Chondrocyte (in vitro differentiated cells): ENCODE results near the gene F11. TPM values are rescaled to one million over a fixed set of nuclear protein-coding genes. Genes with fewer than 3 reads are reported as not detected.

ENCODE experiments used
- DNase-seq: peaks from one replicate; pipeline ENCODE4 v3.0.0; 2021; ENCODE audit warnings: mixed read lengths, low spot score
- H3K27ac Mint-ChIP-seq: one replicate; pipeline ENCODE4 v1.8.0; 2021; ENCODE audit warnings: mild to moderate bottlenecking, moderate library complexity, mixed read lengths; ENCODE audit not compliant: unreplicated experiment
- H3K27me3 Mint-ChIP-seq: 2 replicates; pipeline ENCODE4 v1.8.0; 2021; ENCODE audit warnings: low read depth, mixed read lengths
- H3K36me3 Mint-ChIP-seq: 2 replicates; pipeline ENCODE4 v1.8.0; 2021; ENCODE audit warnings: low read depth, mixed read lengths
- H3K4me1 Mint-ChIP-seq: 2 replicates; pipeline ENCODE4 v1.8.0; 2021; ENCODE audit warnings: low read depth, mild to moderate bottlenecking, mixed read lengths
- H3K4me3 Mint-ChIP-seq: one replicate; pipeline ENCODE4 v1.8.0; 2021; ENCODE audit warnings: mild to moderate bottlenecking, moderate library complexity, mixed read lengths; ENCODE audit not compliant: unreplicated experiment
- H3K9me3 Mint-ChIP-seq: 2 replicates; pipeline ENCODE4 v1.8.0; 2021; ENCODE audit warnings: low read depth, mixed read lengths
- total RNA-seq: library from RNA; stranded (reverse); gene quantifications from 3 replicates; pipeline ENCODE4 v1.2.1, GENCODE V29; 2021
- TF ChIP-seq, protein P1 (sequence below): fragments of 200-600 bp; sonication (generic); IDR thresholded peaks from 2 replicates; pipeline ENCODE4 v1.5.0; 2021; ENCODE audit warnings: antibody characterized with exemption, mild to moderate bottlenecking, moderate library complexity

Gene F11
- total RNA-seq, 1 donor from 2014 or later = not detected

DNA sequence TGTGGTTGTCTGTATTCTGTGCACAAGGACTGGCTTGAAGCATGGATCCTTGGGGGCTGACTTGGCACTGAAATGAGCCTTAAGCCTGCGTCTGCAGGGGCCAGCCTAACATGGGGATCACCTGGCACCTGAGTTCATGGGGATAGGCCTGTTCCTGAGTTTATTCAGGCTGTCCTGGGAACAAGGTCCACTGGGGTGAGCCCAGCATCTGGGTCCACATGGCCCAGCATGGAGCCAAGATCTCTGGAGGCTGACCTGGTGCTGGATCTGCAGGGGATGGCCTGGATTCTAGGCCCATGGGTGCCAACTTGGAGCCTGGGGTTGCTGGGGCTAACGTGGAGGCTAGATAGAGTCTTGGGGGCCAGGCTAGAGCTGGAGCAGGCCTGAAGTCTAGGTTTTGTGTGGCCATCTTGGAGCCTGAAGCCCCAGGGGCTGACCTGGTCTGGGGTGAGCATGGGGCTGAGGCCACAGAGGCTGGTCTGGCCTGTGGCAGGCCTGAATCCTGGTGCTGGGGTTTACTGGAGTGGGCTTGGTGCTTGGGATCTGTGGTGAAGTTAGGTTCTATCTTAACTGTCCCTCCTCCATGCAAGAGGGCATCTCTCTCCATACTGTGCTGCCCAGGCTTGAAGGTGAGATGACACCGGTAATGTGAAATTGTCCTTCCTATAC lies 39.3 kb upstream of the F11 start:
- Mint-ChIP-seq H3K4me1 (peaks cover 17% of the 10 kb centered on the region), H3K9me3 (peaks cover 34% of the 10 kb centered on the region), H3K4me3 (no peak overlapping the region), H3K27ac (no peak overlapping the region), H3K27me3 (peaks cover 8% of the 10 kb centered on the region), H3K36me3 (peaks cover 15% of the 10 kb centered on the region)
- DNase-seq = no peak
- TF ChIP-seq, protein P1, sequence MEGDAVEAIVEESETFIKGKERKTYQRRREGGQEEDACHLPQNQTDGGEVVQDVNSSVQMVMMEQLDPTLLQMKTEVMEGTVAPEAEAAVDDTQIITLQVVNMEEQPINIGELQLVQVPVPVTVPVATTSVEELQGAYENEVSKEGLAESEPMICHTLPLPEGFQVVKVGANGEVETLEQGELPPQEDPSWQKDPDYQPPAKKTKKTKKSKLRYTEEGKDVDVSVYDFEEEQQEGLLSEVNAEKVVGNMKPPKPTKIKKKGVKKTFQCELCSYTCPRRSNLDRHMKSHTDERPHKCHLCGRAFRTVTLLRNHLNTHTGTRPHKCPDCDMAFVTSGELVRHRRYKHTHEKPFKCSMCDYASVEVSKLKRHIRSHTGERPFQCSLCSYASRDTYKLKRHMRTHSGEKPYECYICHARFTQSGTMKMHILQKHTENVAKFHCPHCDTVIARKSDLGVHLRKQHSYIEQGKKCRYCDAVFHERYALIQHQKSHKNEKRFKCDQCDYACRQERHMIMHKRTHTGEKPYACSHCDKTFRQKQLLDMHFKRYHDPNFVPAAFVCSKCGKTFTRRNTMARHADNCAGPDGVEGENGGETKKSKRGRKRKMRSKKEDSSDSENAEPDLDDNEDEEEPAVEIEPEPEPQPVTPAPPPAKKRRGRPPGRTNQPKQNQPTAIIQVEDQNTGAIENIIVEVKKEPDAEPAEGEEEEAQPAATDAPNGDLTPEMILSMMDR = no peak

GRCh38 chr4:186227221-186227620 lies 38.8 kb upstream of the F11 start, which contains the start of gene KLKB1:
TSS of gene KLKB1 (plus strand) at chr4:186227507. CDS start at chr4:186228196, 689 bp downstream.
- DNase-seq = no peak
- H3K27me3 Mint-ChIP-seq = peaks cover 5% of the 10 kb centered on the region
- no peak within 1 kb of the TSS for H3K4me3 Mint-ChIP-seq
- H3K4me1 Mint-ChIP-seq = peaks cover 17% of the 10 kb centered on the region
- no peak within 1 kb of the TSS for H3K27ac Mint-ChIP-seq
- peaks cover 30% of the 10 kb centered on the region for H3K9me3 Mint-ChIP-seq
- H3K36me3 Mint-ChIP-seq = peaks cover 15% of the 10 kb centered on the region
- TF ChIP-seq, protein P1 = no peak

DNA sequence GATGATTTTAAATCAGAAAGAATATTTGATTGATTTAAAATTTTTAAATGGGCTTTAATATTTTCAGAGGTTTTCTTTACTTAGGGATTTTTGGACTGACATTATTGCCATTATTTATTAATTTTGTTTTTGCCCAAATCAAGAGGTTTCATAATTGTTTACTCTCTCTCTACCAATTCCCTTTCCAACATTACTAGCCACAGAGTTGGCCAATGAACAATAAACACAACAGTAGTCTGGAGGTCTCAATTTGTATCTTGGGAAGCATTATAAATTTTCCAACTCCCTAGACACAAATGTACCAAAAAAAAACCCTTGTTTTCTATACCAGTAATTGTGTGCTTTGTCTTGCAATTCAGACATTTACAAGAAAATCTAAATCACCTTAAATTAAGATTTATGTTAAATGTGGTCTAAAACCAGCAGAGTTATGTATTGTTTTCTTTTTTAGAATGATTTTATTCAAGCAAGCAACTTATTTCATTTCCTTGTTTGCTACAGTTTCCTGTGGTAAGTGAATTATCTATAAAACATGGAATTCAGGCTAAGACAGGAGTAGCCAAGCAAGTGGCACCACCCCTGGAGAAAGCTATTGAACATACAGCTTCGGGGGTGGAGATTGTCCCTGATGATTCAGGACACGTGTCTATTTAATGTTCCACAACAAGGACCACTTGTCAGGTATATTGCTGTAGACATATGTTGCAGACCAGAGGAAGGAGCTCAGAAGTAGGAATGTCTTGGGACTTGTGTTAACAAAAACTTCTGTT lies 38.1 kb upstream of the F11 start:
- peaks cover 29% of the 10 kb centered on the region for H3K9me3 Mint-ChIP-seq
- no peak overlapping the region for H3K27ac Mint-ChIP-seq
- H3K4me1 Mint-ChIP-seq = peaks cover 17% of the 10 kb centered on the region
- H3K27me3 Mint-ChIP-seq = peaks cover 3% of the 10 kb centered on the region
- no peak for DNase-seq
- TF ChIP-seq, protein P1 = no peak
- peaks cover 11% of the 10 kb centered on the region for H3K36me3 Mint-ChIP-seq
- no peak overlapping the region for H3K4me3 Mint-ChIP-seq

- Mint-ChIP-seq H3K4me1 (peaks cover 17% of the 10 kb centered on the region), H3K9me3 (peaks cover 23% of the 10 kb centered on the region), H3K36me3 (peaks cover 6% of the 10 kb centered on the region), H3K27ac (no peak overlapping the region), H3K4me3 (no peak overlapping the region), H3K27me3 (no peaks in the 10 kb centered on the region)
- no peak for DNase-seq
- TF ChIP-seq, protein P1 = peak; percentile 29
These were observed 37.5 kb upstream of the F11 start for GRCh38 chr4:186228514-186228894.

- TF ChIP-seq, protein P1 = no peak
- Mint-ChIP-seq H3K4me1 (no peaks in the 10 kb centered on the region), H3K9me3 (peaks cover 4% of the 10 kb centered on the region), H3K27ac (no peak overlapping the region), H3K27me3 (no peaks in the 10 kb centered on the region), H3K4me3 (no peak overlapping the region), H3K36me3 (peaks cover 1% of the 10 kb centered on the region)
- DNase-seq = no peak
These were observed 31.6 kb upstream of the F11 start for GRCh38 chr4:186234367-186234766.
